Activated T-cell treated with anti-CD3 and anti-CD28 coated beads, Interleukin-2, amount 50 U/mL, for 24 hours (primary cell): ENCODE results near the gene ADAMTSL1.

Experiments used
- DNase-seq: peaks from one replicate; pipeline ENCODE4 v3.0.0-alpha.2; 2020
- H3K27ac Mint-ChIP-seq: 2 replicates; pipeline ENCODE4 v1.8.0; 2020; ENCODE audit warnings: mild to moderate bottlenecking, mixed read lengths
- H3K27me3 Mint-ChIP-seq: 2 replicates; pipeline ENCODE4 v1.8.0; 2020; ENCODE audit warnings: mixed read lengths
- H3K36me3 Mint-ChIP-seq: 2 replicates; pipeline ENCODE4 v1.8.0; 2020; ENCODE audit warnings: low read depth, mixed read lengths
- H3K4me1 Mint-ChIP-seq: 2 replicates; pipeline ENCODE4 v1.8.0; 2020; ENCODE audit warnings: low read depth, mixed read lengths
- H3K4me3 Mint-ChIP-seq: 2 replicates; pipeline ENCODE4 v1.8.0; 2020; ENCODE audit warnings: mild to moderate bottlenecking, moderate library complexity, mixed read lengths
- H3K9me3 Mint-ChIP-seq: 2 replicates; pipeline ENCODE4 v1.8.0; 2020; ENCODE audit warnings: mixed read lengths

ADAMTSL1 gene

DNA sequence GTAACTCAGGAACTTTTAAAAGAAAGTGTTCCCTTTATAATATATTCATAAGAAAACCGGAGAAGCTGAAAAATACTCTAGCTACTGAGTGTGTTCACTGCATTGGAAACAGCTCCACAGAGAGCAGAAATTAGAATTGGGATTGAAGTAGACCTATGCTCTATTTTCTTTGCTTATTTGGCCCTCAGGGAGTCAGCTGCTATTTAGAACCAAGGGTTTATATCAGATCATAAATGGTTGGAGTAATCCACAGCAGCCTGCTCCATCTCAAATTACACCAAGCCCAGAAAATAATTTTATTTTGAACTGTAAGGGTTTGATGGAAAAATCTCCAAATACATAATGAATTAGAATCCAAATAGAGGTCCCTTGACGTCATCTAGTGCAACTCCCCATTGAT lies 202.6 kb downstream of the ADAMTSL1 start:
- DNase-seq = no peak
- Mint-ChIP-seq H3K4me1 (no peaks in the 10 kb centered on the region), H3K9me3 (no peaks in the 10 kb centered on the region), H3K27me3 (no peaks in the 10 kb centered on the region), H3K36me3 (no peaks in the 10 kb centered on the region), H3K27ac (no peak overlapping the region), H3K4me3 (no peak overlapping the region)

GRCh38 chr9:18678821-18679590 lies 205.1 kb downstream of the ADAMTSL1 start:
- Mint-ChIP-seq H3K4me3 (no peak overlapping the region), H3K4me1 (no peaks in the 10 kb centered on the region), H3K27me3 (no peaks in the 10 kb centered on the region), H3K36me3 (no peaks in the 10 kb centered on the region), H3K9me3 (no peaks in the 10 kb centered on the region), H3K27ac (no peak overlapping the region)
- DNase-seq = no peak

DNA sequence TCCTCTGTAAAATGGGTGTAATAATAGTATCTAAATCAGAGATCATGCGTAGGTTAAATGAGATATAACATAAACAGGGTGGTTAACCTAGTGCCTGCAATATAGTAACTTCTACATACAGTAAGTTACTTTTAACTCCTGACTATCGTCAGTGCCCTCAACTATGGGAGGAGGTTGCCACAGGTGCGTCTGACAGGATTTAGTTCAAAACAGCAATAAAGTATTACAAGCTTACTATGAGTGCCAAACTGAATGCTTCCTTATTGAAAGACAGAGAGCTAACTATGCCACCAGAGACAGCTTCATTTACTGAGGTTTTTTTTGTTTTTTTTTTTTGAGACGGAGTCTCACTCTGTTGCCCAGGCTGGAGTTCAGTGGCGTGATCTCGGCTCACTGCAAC lies 209.0 kb downstream of the ADAMTSL1 start:
- Mint-ChIP-seq H3K27ac (no peak overlapping the region), H3K4me3 (no peak overlapping the region), H3K27me3 (no peaks in the 10 kb centered on the region), H3K9me3 (no peaks in the 10 kb centered on the region), H3K4me1 (no peaks in the 10 kb centered on the region), H3K36me3 (no peaks in the 10 kb centered on the region)
- no peak for DNase-seq

DNA sequence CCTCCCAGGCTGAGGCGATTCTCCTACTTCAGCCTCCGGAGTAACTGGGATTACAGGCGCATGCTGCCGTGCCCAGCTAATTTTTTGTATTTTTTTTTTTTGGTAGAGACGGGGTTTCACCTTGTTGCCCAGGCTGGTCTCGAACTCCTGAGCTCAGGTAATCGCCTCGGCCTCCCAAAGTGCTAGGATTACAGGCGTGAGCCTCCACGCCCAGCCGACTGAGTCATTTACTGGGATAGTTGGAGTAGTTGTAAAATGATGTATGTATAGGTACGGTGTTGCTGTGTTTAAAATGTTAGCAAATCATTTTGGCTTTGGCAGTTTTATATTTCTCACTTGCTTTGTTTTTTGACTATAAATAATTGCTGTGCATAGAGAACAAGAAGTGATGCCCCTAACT lies 209.4 kb downstream of the ADAMTSL1 start:
- no peaks in the 10 kb centered on the region for H3K27me3 Mint-ChIP-seq
- H3K9me3 Mint-ChIP-seq = no peaks in the 10 kb centered on the region
- no peaks in the 10 kb centered on the region for H3K4me1 Mint-ChIP-seq
- no peaks in the 10 kb centered on the region for H3K36me3 Mint-ChIP-seq
- DNase-seq = no peak
- no peak overlapping the region for H3K27ac Mint-ChIP-seq
- no peak overlapping the region for H3K4me3 Mint-ChIP-seq

- H3K4me3 Mint-ChIP-seq = no peak overlapping the region
- H3K27me3 Mint-ChIP-seq = no peaks in the 10 kb centered on the region
- H3K36me3 Mint-ChIP-seq = no peaks in the 10 kb centered on the region
- H3K27ac Mint-ChIP-seq = no peak overlapping the region
- H3K9me3 Mint-ChIP-seq = no peaks in the 10 kb centered on the region
- no peaks in the 10 kb centered on the region for H3K4me1 Mint-ChIP-seq
- DNase-seq = no peak
Observed at GRCh38 chr9:18683851-18684250, 209.9 kb downstream of the ADAMTSL1 start.

- H3K4me1 Mint-ChIP-seq = no peaks in the 10 kb centered on the region
- DNase-seq = no peak
- H3K27ac Mint-ChIP-seq = no peak overlapping the region
- H3K27me3 Mint-ChIP-seq = no peaks in the 10 kb centered on the region
- H3K4me3 Mint-ChIP-seq = no peak overlapping the region
- H3K36me3 Mint-ChIP-seq = no peaks in the 10 kb centered on the region
- no peaks in the 10 kb centered on the region for H3K9me3 Mint-ChIP-seq
Observed at GRCh38 chr9:18684593-18685317, 210.8 kb downstream of the ADAMTSL1 start.

GRCh38 chr9:18688581-18689565 lies 214.9 kb downstream of the ADAMTSL1 start:
- Mint-ChIP-seq H3K4me3 (no peak overlapping the region), H3K9me3 (peaks cover 2% of the 10 kb centered on the region), H3K27ac (no peak overlapping the region), H3K4me1 (no peaks in the 10 kb centered on the region), H3K27me3 (no peaks in the 10 kb centered on the region), H3K36me3 (no peaks in the 10 kb centered on the region)
- DNase-seq = no peak

DNA sequence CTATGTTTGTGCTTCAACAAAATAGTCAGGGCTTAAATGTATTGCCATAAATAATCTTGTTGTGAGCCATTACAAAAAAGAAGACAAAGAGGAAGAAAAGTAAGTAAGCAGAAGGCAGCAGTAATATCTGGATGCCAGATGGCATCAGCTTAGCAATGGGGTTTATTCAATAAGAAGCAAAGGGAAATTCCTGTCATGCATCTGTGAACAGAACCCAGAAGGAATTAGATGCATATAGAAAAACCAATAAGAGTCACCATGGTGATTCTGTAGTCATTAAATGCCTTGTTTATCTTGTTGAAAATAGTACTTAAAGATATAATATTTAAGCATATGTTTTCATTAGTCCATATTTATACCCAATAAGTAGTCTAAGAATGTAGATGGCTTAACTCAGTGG lies 216.0 kb downstream of the ADAMTSL1 start:
- Mint-ChIP-seq H3K4me3 (no peak overlapping the region), H3K9me3 (peaks cover 9% of the 10 kb centered on the region), H3K27ac (no peak overlapping the region), H3K36me3 (no peaks in the 10 kb centered on the region), H3K4me1 (no peaks in the 10 kb centered on the region), H3K27me3 (no peaks in the 10 kb centered on the region)
- DNase-seq = no peak

GRCh38 chr9:18692268-18692667 lies 218.3 kb downstream of the ADAMTSL1 start:
- no peak for DNase-seq
- Mint-ChIP-seq H3K9me3 (peaks cover 14% of the 10 kb centered on the region), H3K4me1 (no peaks in the 10 kb centered on the region), H3K27me3 (no peaks in the 10 kb centered on the region), H3K27ac (no peak overlapping the region), H3K4me3 (no peak overlapping the region), H3K36me3 (no peaks in the 10 kb centered on the region)

- Mint-ChIP-seq H3K36me3 (no peaks in the 10 kb centered on the region), H3K4me3 (no peak overlapping the region), H3K27ac (no peak overlapping the region), H3K27me3 (no peaks in the 10 kb centered on the region), H3K9me3 (peaks cover 14% of the 10 kb centered on the region), H3K4me1 (no peaks in the 10 kb centered on the region)
- no peak for DNase-seq
Observed at GRCh38 chr9:18692962-18693361, 219.0 kb downstream of the ADAMTSL1 start.

DNA sequence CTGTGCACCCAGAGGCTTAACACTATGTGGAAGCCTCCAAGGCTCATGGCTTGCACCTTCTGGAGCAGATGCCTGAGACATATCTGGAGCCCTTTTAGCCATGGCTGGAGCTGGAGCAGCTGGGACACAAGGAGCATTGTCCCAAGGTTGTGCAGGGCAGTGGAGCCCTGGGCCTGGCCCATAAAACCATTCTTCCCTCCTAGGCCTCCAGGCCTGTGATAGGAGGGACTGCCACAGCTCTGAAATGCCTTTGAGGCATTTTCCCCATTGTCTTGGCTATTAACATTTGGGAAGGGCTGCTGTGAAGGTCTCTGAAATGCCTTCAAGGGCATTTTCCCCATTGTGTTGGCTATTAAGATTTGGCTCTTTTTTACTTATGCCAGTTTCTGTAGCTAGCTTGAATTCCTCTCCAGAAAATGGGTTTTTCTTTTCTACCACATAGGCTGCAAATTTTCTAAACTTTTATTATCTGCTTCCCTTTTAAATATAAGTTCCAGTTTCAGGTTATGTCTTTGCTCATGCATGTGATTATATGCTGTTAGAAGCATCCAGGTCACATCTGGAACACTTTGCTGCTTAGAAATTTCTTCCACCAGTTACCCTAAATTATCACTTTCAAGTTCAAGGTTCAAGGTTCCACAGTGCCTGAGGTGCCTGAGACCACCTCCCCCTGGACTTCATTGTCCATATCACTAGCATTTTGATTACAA lies 221.2 kb downstream of the ADAMTSL1 start:
- H3K27me3 Mint-ChIP-seq = no peaks in the 10 kb centered on the region
- H3K4me1 Mint-ChIP-seq = no peaks in the 10 kb centered on the region
- H3K9me3 Mint-ChIP-seq = peaks cover 14% of the 10 kb centered on the region
- H3K27ac Mint-ChIP-seq = no peak overlapping the region
- H3K36me3 Mint-ChIP-seq = no peaks in the 10 kb centered on the region
- no peak for DNase-seq
- H3K4me3 Mint-ChIP-seq = no peak overlapping the region

GRCh38 chr9:18698992-18699391 lies 225.0 kb downstream of the ADAMTSL1 start:
- Mint-ChIP-seq H3K4me1 (no peaks in the 10 kb centered on the region), H3K4me3 (no peak overlapping the region), H3K9me3 (peaks cover 11% of the 10 kb centered on the region), H3K27ac (no peak overlapping the region), H3K27me3 (no peaks in the 10 kb centered on the region), H3K36me3 (no peaks in the 10 kb centered on the region)
- no peak for DNase-seq

- Mint-ChIP-seq H3K36me3 (no peaks in the 10 kb centered on the region), H3K9me3 (peaks cover 5% of the 10 kb centered on the region), H3K27me3 (no peaks in the 10 kb centered on the region), H3K4me1 (no peaks in the 10 kb centered on the region), H3K4me3 (no peak overlapping the region), H3K27ac (no peak overlapping the region)
- no peak for DNase-seq
Observed at GRCh38 chr9:18699764-18700163, 225.8 kb downstream of the ADAMTSL1 start.

DNA sequence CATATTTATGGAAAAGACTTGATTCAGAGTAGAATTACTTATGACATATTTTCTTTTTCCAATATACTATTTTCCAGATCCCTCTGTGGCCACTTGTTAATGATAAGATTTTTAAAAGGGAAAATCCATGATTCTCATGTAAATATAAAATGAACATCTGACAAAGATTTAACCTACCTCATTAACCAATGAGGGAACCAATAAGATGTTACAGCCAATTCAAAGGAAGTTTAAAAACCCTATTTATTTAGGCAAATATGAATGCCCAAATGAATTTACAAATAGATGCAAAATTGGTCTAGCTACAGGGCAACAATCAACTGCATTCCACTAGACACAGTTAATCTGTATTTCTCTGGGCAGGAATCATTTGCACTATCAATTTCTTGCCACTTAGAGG lies 226.8 kb downstream of the ADAMTSL1 start:
- Mint-ChIP-seq H3K27ac (no peak overlapping the region), H3K27me3 (no peaks in the 10 kb centered on the region), H3K9me3 (peaks cover 5% of the 10 kb centered on the region), H3K36me3 (no peaks in the 10 kb centered on the region), H3K4me1 (no peaks in the 10 kb centered on the region), H3K4me3 (no peak overlapping the region)
- no peak for DNase-seq
